ENCODE data around the gene ANKRD30B. TPM values are rescaled to one million over a fixed set of nuclear protein-coding genes. Genes with fewer than 3 reads are reported as not detected.
"Not testable (repeated sequence)": the region's sequence is repeated elsewhere in the genome, so short reads cannot be mapped to it uniquely, and the experiment has no call there.

The ANKRD30B gene
- total and polyA plus RNA-seq, 9 of the 15 experiments (the other 6 are each of a cell fraction or from before 2014, with no cell fraction given), result not detected

- CTCF ChIA-PET (ENCODE audit: low intra/inter-chr PET ratio); FAIRE-seq: not testable (repeated sequence)
Observed at GRCh38 chr18:14721569-14721968, 26.4 kb upstream of the ANKRD30B start.

DNA sequence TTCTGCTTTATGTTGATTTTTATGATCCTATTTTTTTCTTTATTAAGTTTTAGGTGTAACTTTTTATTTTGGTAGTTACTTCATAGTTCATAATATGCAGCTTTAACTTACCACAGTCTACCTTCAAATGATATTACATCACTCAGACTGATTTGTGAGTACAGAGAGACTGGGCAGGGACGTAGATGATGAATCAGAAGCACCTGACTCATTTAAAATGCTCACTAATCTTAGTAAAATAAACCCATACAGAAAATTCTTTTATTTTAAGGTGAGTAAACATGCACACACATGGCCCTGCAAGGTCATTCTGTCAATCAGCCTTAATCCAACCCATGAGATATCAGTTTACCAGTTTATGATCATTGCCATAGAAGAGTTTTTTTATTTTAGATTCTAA is 8.9 kb upstream of the ANKRD30B start:
- H3K27ac ChIP-seq (ENCODE audit: extremely low read depth, low read depth, low read length); H3K9me3 ChIP-seq (replicated peaks; ENCODE audit: control insufficient read depth, insufficient read depth, low read depth, low read length); H3K36me3 ChIP-seq (ENCODE audit: control insufficient read depth, insufficient read depth, low read length); intact Hi-C loops (cut with micrococcal nuclease); POLR2A ChIA-PET; H3K79me2 ChIP-seq (ENCODE audit: control insufficient read depth, insufficient read depth, low read length); H2AFZ ChIP-seq (ENCODE audit: low read depth, low read length); H3K27me3 ChIP-seq (ENCODE audit: control insufficient read depth in 2 of 2, insufficient read depth in 2 of 2, low read length in 2 of 2); in situ Hi-C loops (cut with MboI); H3K9ac ChIP-seq (ENCODE audit: insufficient read depth in 1 of 2, low read depth in 2 of 2, low read length in 2 of 2); H3K9me1 ChIP-seq (ENCODE audit: control insufficient read depth, insufficient read depth, low read length); H3K4me2 ChIP-seq (ENCODE audit: insufficient read depth, low read length); FAIRE-seq; BruUV-seq (replicated peaks); CTCF ChIA-PET (ENCODE audit: low intra/inter-chr PET ratio); ATAC-seq; H4K20me1 ChIP-seq (replicated peaks; ENCODE audit: control insufficient read depth, insufficient read depth, low read length); H3K4me1 ChIP-seq (replicated peaks in 1 of 2; ENCODE audit: control insufficient read depth in 2 of 2, insufficient read depth in 2 of 2, low read length in 2 of 2); DNase-seq (ENCODE audit: extremely low read depth in 1 of 4, low spot score in 3 of 4); H3K4me3 ChIP-seq: not testable (repeated sequence)
- WGBS (ENCODE audit: insufficient coverage, low coverage, missing lambda C conversion rate), result 0% methylated on average over 1 of the region's 1 CpG

More at GRCh38 chr18:14721569-14721968, 26.4 kb upstream of the ANKRD30B start:
- H3K4me2 ChIP-seq (ENCODE audit: insufficient read depth, low read length); H3K27ac ChIP-seq (ENCODE audit: extremely low read depth, low read depth, low read length); intact Hi-C loops (cut with micrococcal nuclease); H3K36me3 ChIP-seq (ENCODE audit: control insufficient read depth, insufficient read depth, low read length); H2AFZ ChIP-seq (ENCODE audit: low read depth, low read length); H3K9me3 ChIP-seq (replicated peaks; ENCODE audit: control insufficient read depth, insufficient read depth, low read depth, low read length); H3K79me2 ChIP-seq (ENCODE audit: control insufficient read depth, insufficient read depth, low read length); DNase-seq (ENCODE audit: extremely low read depth in 1 of 4, low spot score in 3 of 4); BruUV-seq (replicated peaks); in situ Hi-C loops (cut with MboI); H3K4me1 ChIP-seq (replicated peaks in 1 of 2; ENCODE audit: control insufficient read depth in 2 of 2, insufficient read depth in 2 of 2, low read length in 2 of 2); ATAC-seq; H3K27me3 ChIP-seq (ENCODE audit: control insufficient read depth in 2 of 2, insufficient read depth in 2 of 2, low read length in 2 of 2); POLR2A ChIA-PET; H3K9me1 ChIP-seq (ENCODE audit: control insufficient read depth, insufficient read depth, low read length); H3K9ac ChIP-seq (ENCODE audit: insufficient read depth in 1 of 2, low read depth in 2 of 2, low read length in 2 of 2); H4K20me1 ChIP-seq (replicated peaks; ENCODE audit: control insufficient read depth, insufficient read depth, low read length); H3K4me3 ChIP-seq: not testable (repeated sequence)
